ENCODE results near the gene PDS5A.

DNA sequence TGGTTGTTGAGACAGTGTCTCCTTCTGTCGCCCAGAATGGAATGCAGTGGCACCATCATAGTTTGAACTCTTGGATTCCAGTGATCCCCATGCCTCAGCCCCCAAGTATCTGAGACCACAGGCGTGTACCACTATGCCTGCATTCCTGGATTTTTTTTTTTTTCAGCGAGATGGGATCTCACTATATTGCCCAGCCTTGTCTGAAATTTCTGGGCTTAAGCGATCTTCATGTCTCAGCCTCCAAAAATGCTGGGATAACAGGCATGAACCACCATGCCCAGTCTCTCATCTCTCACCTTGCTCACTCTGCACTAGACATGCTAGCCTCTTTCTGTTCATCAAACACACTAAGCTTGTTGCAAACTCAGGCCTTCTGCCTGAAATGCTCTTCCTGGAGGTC is 175.7 kb downstream of the PDS5A start:
- TF ChIP-seq, protein P1, sequence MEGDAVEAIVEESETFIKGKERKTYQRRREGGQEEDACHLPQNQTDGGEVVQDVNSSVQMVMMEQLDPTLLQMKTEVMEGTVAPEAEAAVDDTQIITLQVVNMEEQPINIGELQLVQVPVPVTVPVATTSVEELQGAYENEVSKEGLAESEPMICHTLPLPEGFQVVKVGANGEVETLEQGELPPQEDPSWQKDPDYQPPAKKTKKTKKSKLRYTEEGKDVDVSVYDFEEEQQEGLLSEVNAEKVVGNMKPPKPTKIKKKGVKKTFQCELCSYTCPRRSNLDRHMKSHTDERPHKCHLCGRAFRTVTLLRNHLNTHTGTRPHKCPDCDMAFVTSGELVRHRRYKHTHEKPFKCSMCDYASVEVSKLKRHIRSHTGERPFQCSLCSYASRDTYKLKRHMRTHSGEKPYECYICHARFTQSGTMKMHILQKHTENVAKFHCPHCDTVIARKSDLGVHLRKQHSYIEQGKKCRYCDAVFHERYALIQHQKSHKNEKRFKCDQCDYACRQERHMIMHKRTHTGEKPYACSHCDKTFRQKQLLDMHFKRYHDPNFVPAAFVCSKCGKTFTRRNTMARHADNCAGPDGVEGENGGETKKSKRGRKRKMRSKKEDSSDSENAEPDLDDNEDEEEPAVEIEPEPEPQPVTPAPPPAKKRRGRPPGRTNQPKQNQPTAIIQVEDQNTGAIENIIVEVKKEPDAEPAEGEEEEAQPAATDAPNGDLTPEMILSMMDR (conservative IDR thresholded peaks at IDR 0.05 in 1 of 2, IDR thresholded peaks at IDR 0.05 in 1 of 2; ENCODE audit: low read depth in 1 of 2, low read length in 2 of 2), result no peak
- no peak for TF ChIP-seq EZH2 (IDR thresholded peaks at IDR 0.05; ENCODE audit: low read length, missing control alignments)

Data from fibroblast of lung (primary cell).